Activated CD4-positive, alpha-beta T cell treated with anti-CD3 and anti-CD28 coated beads, Interleukin-2, amount 50 U/mL, for 1 hour (primary cell): ENCODE results near the gene BAIAP3.

Source experiments
- DNase-seq: peaks from one replicate; pipeline ENCODE4 v3.0.0-alpha.2; 2020

BAIAP3 gene

DNA sequence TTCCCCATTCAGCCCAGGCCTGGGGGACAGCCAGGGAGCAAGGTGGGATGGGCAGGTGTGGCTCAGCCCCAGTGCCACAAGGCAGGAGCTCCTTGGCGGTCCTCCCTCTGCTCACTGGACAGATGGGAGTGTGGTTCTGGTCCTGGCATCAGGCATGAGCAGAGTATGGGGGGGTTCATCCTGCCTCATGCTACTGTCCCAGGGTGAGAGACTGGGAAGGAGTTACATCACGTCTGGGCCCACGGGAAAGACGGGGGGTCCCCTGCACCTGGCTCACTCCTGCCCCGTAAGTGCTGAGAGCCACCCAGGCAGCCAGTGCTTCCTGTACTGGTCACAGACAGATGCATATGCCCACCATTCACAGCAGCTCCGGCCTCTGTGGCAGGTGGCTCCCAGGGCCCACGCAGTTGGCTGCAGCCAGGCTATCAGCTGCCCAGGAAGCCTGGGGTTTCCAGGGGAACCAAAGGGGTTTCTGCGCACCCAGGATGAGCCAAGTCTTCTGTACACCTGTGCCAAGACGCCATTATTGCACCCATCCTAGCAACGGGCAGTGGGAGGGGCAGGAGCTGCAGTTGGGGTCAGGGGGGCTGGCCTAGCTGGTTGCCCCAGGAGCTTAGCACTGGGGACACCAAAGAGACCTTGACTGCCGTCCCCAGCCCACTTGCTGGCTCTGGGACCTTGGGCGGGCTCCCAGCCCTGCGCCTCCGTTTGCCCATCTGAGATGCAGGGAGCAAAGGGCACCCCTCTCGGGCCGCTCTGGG is 1.9 kb downstream of the BAIAP3 start:
- DNase-seq, result no peak

DNA sequence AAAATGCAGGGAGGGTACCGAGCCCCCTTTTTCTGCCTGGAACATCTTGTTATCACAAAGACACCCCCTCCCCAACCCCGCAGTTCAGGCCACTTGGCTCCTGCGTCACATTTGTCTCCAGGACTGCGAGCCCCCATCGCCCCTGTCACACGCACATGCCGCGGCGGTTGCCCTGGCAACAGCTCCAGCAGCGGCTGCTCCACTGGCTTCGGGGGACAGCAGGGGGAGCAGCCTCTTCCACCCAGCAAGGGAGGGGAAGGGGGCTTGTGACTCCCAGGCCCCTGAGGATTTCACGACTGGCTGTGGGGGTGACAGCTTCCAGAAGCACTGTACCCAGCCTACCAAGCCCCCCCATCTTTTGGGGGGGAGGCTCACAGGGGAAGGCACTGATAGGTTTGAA is 2.6 kb downstream of the BAIAP3 start:
- DNase-seq, result no peak

DNA sequence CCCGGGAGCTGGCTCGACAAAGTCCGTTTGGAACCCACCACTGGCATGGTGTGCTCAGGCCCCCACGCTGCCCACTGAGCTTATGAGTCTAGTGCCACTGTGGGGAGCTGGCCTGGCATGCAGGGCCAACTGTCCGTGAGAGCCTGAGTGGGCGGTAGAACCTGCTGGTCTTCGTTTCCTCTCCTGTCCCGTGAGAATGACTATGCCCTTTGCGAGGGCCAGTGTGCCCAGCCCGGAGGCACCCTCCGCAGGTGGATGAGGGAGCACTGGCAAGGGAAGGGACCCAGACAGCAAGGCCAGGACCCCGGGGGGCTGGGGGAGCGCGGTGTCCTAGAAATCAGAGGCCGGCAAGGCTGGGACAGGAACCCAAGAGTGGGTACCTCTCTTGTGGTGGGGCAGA is 3.2 kb downstream of the BAIAP3 start:
- no peak for DNase-seq

DNA sequence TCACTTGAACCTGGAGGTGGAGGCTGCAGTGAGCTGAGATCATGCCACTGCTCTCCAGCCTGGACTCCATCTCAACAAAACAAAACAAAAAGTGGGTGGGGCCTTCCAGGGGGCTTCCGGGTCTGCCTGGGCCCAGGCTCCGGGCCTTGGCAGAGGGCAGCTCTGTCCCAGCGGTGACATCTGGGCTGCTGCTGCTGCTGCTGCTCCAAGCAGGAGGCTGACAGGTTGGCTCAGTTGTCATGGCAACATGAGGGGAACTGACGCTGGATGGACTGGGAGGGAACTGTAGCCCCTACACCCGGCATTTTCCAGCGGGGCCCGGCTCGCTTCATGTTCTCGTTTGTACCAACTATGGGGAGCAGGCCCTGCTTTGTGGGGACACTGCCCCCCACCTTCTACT is 4.0 kb downstream of the BAIAP3 start:
- DNase-seq, result no peak

DNA sequence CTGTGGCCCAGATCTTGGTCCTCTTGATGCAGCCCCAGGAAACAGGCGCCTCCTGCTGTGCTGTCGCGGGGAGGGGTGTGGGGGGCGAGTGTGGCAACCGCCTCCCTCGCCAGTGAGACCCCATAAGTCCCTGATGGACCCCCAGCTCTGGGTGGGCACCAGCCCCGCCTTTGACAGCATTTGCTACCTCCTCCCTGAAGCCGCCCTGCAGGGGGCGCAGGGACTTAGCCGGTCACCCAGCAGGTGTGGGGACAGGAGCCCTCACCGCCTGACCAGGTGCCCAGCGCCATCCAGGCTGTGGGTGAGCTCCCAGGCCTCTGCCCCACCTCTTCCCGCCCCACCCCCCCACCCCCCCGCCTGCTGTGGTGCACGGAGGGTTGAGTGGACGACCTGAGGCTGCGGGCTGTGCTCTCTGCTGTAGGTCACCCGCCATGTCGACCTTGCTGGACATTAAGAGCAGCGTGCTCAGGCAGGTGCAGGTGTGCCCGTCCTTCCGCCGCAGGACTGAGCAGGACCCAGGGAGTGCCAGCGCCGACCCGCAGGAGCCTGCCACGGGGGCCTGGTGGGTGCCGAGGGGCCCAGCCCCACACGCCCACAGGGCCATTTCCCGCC is 4.8 kb downstream of the BAIAP3 start:
- DNase-seq, result no peak

DNA sequence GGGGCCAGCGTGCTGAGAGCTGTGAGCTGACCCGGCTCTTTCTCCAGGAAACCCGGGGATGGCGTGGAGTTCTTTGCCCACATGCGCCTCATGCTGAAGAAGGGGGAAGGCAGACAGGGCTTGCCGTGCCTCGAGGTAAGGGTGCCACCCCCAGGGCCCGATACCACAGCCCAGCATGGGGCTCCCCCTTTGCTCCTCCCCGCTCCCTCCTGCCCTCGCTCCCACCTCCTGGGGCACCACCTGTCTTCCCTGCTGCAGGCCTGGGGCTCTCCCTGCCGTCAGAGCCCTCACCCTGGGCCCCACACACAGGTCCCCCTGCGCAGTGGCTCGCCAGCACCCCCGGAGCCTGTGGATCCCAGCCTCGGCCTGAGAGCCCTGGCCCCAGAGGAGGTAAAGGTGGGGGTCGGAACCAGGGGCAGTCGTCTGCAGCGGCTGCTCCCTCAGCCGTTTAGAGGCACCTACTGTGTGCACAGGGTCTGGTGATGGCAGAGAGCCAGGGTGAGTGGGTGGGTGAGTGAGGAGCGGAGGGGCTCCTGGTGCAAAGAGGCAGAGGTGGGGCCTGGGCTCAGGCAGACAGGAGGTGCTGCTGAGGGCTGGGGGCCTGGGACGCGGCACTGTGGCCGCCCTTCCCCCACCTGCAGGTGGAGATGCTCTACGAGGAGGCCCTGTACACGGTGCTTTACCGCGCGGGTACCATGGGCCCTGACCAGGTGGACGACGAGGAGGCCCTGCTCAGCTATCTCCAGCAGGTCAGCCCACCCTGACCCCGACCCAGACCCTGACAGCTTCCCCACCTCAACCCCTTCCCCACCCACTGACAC is 5.6 kb downstream of the BAIAP3 start:
- DNase-seq, result no peak

DNA sequence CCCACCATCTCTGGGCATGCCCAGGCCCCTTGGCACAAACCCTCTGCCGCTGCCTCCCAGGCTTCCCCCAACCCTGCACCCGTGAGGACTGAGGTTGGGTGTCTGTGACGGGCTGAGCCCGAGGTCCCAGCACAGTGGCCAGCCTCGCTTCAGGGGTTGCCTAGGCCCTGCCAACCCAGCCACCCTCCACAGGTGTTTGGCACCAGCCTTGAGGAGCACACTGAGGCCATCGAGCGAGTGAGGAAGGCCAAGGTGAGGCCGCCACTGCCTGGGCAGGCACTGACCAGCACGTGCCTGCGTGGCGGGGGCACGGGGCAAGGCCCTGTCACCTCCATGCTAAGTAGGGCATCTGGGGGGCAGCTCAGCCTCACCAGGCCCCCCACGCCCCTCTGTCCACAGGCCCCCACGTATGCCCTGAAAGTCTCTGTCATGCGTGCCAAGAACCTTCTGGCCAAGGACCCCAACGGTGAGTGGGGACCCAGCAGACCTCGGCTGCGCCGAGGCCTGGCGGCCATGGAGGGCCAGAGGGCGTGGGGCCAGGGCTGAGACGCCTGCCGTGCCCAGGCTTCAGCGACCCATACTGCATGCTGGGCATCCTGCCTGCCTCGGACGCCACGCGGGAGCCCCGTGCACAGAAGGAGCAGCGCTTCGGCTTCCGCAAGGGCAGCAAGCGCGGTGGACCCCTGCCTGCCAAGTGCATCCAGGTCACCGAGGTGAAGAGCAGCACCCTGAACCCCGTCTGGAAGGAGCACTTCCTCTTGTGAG is 7.5 kb downstream of the BAIAP3 start:
- no peak for DNase-seq

DNA sequence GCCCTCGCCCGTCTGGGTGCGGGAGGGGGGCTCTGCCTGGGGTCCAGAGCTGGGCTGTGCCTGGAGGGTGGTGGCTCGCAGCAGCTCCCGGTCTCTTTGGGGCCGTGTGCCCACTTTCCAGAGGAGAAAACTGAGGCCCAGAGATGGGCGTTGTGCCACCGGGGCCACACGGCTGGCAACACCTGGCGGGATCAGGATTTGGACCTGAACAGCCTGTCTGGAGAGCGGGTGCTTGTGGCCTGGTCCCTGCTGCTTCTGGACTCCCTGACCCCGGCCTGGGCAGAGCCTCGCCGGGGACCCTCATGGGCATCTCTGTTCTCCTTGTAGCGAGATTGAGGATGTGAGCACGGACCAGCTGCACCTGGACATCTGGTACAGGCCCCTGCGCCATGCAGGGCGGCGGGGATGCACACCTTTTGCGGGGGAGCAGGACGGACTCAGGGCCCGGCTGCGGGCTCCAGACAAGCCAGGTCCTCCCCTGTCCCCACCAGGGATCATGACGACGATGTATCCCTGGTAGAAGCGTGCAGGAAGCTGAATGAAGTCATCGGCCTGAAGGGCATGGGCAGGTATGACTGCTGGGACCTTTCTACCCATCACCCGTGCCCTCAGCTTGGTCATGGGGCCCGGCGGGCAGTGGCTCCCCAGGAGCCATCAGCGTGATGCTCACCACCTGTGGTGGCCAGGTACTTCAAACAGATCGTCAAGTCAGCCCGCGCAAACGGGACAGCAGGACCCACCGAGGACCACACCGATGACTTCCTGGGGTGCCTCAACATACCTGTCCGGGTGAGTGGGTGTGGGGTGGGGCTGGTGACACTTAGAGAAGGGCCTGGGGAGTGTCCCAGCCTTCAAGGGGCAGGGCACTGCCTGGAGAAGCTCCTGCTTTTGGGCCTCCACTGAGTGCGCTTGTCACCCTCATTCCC is 8.3 kb downstream of the BAIAP3 start:
- no peak for DNase-seq

DNA sequence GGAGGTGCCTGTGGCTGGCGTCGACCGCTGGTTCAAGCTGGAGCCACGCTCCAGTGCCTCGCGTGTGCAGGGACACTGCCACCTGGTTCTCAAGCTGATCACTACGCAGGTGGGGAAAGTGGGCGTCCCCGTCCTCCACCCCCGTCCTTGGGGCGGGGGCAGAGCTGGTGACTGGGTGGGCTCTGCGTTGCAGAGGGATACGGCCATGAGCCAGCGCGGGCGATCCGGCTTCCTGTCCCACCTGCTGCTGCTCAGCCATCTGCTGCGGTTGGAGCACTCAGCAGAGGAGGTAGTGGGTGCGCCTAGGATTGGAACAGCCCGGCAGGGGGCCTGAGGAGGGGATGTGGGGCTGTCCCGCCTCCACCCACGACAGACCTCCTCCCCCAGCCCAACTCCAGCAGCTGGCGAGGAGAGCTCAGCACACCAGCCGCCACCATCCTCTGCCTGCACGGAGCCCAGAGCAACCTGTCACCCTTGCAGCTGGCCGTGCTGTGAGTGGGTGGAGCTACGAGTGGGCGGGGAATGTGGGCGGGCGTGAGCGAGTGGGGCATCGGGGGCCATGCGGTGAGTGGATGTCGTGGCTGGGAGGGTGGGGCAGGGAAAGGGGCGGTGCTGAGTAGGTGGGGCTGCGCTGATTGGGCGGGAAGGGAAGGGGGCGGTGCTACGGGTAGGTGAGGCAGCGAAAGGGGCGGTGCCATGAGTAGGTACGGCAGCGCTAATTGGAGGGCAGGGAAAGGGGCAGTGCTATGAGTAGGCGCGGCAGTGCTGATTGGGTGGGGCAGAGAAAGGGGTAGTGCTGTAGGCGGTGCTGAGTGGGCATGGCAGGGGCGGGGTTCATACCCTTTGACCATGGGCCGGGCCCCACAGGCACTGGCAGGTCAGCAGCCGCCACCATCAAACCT is 9.3 kb downstream of the BAIAP3 start:
- DNase-seq, result peak; percentile 98

DNA sequence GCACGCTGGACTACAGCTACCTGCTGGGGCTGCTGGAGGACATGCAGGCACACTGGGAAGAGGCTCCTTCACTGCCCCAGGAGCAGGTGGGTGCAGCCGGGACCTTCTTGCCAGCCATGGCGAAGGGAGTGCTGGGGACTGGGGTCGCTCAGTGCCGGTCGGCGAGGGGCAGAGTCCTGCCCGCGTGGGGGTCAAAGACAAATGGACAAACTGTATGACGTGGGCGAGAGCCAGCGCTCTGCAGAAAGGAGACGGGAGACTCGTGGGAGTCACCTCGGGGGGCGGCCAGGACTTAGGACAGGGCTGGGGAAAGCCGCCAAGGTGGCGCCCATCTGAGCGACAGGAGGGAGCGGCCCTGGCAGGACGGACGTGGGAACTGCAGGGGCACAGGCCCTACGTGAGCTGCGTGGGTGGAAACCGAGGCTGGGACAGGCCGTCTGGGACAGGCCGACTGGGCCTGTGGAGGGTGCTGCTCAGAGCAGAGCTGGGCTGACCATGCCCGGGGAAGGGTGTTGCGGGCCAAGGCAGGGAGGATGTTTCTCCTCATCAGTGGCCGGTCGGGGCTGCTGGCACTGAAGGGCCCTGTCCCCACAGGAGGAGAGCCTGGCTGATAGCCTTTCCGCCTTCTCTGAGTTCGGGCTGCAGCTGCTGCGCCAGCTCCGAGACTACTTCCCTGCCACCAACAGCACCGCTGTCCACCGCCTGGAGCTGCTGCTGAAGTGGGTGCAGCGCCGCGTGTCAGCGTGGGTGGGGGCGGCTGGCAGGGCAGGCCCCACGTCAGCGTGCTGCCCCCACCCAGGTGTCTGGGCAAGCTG is 10.2 kb downstream of the BAIAP3 start:
- no peak for DNase-seq

DNA sequence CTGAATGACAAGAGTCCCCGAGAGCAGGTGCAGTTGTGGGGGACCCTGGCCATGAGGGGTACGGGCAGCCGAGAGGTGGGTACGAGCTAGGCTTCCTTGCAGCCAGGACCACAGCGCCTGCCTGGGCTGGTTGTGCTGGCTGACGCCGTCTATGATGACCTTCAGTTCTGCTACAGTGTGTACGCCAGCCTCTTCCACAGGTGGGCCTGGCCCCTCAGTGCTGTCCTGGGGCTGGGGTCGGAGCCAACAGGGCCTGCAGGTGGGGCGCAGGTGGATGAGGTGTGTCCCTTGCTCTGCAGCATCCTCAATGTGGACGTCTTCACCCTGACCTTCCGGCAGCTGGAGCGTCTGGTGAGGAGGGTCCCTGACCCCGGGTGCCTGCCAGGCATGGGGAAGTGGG is 11.1 kb downstream of the BAIAP3 start:
- no peak for DNase-seq

DNA sequence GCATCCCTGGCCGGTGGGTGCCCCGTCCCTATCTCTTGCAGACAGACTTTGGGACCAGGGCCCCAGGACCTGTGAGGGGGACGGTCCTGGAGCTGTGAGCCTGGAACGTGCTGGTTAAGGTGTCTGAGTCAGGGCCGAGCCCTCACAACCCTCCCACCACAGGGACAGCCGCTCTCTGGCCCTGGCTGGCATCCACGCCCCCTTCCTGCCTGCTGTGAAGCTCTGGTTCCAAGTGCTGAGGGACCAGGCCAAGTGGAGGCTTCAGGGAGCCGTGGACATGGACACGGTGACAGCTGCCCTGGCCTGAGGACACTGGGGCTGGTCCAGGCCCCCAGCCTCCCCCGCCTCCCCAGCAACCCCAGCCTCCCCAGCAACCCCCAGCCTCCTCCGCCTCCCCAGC is 11.6 kb downstream of the BAIAP3 start:
- DNase-seq, result no peak

DNA sequence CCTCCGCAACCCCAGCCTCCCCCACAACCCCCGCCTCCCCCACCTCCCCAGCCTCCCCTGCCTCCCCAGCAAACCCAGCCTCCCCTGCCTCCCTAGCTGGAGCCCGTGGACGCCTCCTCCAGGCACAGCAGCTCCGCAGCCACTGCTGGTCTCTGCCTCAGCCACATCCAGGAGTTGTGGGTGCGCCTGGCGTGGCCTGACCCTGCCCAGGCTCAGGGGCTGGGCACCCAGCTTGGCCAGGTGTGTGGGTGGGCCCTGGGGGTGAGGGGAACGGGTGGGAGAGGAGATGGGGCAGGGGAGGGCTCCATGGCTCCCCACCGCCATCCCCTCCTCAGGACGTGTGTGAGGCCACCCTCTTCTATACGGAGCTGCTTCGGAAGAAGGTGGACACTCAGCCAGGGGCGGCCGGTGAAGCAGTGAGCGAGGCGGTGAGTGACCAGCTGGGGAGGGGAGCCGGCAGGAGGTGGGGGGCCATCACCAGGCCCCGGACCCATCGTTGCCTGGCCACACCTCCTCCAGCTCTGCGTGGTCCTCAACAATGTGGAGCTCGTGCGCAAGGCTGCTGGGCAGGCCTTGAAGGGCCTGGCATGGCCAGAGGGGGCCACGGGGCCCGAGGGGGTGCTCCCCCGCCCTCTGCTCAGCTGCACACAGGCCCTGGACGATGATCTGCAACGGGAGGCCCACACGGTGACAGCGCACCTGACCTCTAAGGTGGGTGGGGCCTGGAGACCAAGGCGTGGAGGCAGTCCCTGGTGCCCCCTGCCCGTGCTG is 12.4 kb downstream of the BAIAP3 start:
- no peak for DNase-seq

DNA sequence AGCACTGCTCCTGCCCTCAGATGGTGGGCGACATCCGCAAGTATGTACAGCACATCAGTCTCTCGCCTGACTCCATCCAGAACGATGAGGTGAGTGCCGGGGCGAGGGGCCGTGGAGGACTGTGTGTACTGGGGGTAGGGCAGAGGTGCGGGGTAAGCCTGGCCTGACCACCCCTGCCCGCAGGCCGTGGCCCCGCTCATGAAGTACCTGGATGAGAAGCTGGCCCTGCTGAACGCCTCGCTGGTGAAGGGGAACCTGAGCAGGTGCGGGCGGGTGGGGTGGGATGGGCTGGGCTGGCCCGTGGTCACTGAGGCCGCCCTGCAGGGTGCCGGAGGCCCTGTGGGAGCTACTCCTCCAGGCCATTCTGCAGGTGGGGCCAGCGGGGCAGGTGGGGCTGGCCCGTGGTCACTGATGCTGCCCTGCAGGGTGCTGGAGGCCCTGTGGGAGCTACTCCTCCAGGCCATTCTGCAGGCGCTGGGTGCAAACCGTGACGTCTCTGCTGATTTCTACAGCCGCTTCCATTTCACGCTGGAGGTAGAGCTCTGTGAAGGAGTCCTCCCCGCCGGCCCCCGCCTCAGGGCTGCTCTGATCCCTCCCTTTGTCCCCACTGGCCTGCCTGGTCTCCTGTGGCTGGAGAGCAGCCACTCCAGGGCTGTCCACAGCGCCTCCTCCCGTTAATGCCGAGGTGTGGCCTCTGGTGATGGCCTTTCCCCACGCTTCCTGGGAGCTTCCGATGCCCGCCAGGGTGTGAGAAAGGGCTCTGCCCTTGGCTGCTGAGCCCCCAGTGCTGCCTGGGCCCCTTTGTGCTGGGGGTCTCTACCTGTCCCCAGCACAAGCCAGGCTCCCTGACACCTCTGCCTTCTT is 13.2 kb downstream of the BAIAP3 start:
- no peak for DNase-seq

DNA sequence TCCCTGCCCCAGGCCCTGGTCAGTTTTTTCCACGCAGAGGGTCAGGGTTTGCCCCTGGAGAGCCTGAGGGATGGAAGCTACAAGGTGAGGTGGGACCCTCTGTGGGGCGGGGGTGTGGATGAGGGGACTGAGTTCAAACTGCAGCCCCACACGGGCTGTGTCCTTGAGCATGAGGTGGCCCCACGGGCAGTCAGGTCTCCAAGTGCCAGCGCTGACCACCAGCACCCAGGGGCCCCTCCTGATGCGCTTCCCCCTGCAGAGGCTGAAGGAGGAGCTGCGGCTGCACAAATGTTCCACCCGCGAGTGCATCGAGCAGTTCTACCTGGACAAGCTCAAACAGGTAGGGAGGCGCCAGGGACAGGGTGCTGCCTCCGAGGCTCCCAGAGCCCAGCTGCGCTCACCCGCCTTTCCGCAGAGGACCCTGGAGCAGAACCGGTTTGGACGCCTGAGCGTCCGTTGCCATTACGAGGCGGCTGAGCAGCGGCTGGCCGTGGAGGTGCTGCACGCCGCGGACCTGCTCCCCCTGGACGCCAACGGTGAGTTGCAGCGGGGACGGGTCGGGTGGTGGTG is 13.9 kb downstream of the BAIAP3 start:
- DNase-seq, result no peak

DNA sequence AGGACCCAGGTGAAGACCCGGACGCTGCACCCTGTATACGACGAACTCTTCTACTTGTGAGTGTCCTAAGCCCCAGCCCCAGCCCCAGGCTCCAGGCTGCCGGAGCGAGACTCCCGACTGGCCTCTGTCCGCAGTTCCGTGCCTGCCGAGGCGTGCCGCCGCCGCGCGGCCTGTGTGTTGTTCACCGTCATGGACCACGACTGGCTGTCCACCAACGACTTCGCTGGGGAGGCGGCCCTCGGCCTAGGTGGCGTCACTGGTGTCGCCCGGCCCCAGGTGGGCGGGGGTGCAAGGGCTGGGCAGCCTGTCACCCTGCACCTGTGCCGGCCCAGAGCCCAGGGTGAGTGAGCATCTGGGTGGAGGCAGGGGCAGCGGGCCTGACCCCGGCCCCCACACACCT is 14.5 kb downstream of the BAIAP3 start:
- DNase-seq, result no peak

DNA sequence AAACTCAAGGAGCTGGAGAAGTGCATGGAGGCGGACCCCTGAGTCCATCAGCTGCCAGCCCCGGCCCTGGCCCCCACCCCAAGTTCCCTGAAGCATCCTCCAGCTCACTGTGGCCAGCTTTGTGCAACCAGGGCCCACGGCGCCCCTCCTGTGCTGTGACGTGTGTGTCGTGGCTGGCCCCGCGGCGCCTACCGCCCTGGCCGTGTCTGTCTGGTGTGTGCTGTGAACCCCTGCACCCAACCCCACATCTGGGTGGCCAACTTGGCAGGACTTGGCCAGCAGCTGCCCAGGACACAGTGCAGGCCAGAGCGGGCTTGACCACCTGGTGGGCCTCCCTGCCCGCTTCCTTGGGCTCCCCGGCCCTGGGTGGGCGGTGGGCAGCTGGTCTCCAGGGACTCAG is 15.0 kb downstream of the BAIAP3 start:
- no peak for DNase-seq

DNA sequence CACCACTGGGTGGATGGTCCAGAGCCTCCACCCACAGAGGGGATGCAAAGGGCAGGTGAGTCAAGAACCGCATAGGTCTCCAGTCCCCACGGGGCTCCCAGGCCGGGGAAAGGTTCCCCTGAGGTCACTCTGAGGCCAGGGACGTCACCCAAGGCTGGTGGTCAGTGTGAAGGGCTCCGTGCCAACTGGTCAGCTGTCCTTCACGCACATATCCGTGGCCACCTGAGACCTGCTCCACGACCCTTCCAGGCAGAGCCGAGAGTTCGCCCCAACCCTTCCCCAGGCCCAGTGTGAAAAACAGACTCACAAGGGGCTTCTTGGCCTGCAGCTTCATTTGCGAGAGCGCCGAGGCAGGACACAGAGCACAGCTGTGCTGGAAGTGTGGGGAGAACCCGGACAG is 15.5 kb downstream of the BAIAP3 start:
- DNase-seq, result no peak
